Parathyroid adenoma (tissue), 2 donors: ENCODE results near the gene SAMD3.

Experiments
- H2AFZ ChIP-seq: fragments of 300-600 bp; sonication (generic); one replicate; pipeline ENCODE4 v1.7.0; 2017; ENCODE audit warnings: antibody characterized with exemption, mild to moderate bottlenecking
- H3K27ac ChIP-seq: fragments of 300-600 bp; sonication (generic); one replicate; pipeline ENCODE4 v1.7.0; 2017
- H3K27me3 ChIP-seq: fragments of 300-600 bp; sonication (generic); one replicate; pipeline ENCODE4 v1.7.0; 2017; ENCODE audit warnings: low read length; ENCODE audit not compliant: control insufficient read depth, insufficient read depth
- H3K36me3 ChIP-seq: fragments of 300-600 bp; sonication (generic); one replicate; pipeline ENCODE4 v1.7.0; 2017; ENCODE audit warnings: low read length; ENCODE audit not compliant: control insufficient read depth, insufficient read depth
- H3K4me1 ChIP-seq: fragments of 300-600 bp; sonication (generic); one replicate; pipeline ENCODE4 v1.7.0; 2017; ENCODE audit warnings: control low read depth
- H3K4me2 ChIP-seq: fragments of 300-600 bp; sonication (generic); one replicate; pipeline ENCODE4 v1.7.0; 2017; ENCODE audit warnings: low read length
- H3K4me3 ChIP-seq: fragments of 300-600 bp; sonication (generic); one replicate; pipeline ENCODE4 v1.7.0; 2017; ENCODE audit warnings: low read depth, low read length
- H3K79me2 ChIP-seq: fragments of 300-600 bp; sonication (generic); one replicate; pipeline ENCODE4 v1.7.0; 2017; ENCODE audit warnings: control low read depth
- H3K9ac ChIP-seq: fragments of 300-600 bp; sonication (generic); one replicate; pipeline ENCODE4 v1.7.0; 2017; ENCODE audit warnings: mild to moderate bottlenecking
- H3K9me3 ChIP-seq: fragments of 300-600 bp; sonication (generic); one replicate; pipeline ENCODE4 v1.7.0; 2017; ENCODE audit warnings: low read length; ENCODE audit not compliant: control insufficient read depth
- CTCF ChIP-seq: fragments of 300-600 bp; sonication (generic); IDR thresholded peaks from one replicate; pipeline ENCODE4 v1.7.0; 2017; ENCODE audit warnings: antibody characterized with exemption, mild to moderate bottlenecking
- donor health status: primary hyperparathyroidism.

Gene SAMD3

GRCh38 chr6:130116273-130116672 lies 106.5 kb downstream of the SAMD3 start:
- no peak for TF ChIP-seq CTCF
- H3K27me3 ChIP-seq, result no peaks in the 10 kb centered on the region
- H3K4me2 ChIP-seq, result no peak overlapping the region
- H3K4me3 ChIP-seq, result no peak overlapping the region
- no peak overlapping the region for H2AFZ ChIP-seq
- no peak overlapping the region for H3K9ac ChIP-seq
- H3K9me3 ChIP-seq, result no peaks in the 10 kb centered on the region
- no peak overlapping the region for H3K27ac ChIP-seq
- H3K4me1 ChIP-seq, result peaks cover 3% of the 10 kb centered on the region
- H3K36me3 ChIP-seq, result no peaks in the 10 kb centered on the region
- H3K79me2 ChIP-seq, result no peaks in the 10 kb centered on the region

- H3K9ac ChIP-seq, result no peak overlapping the region
- no peaks in the 10 kb centered on the region for H3K9me3 ChIP-seq
- H3K36me3 ChIP-seq, result no peaks in the 10 kb centered on the region
- peaks cover 3% of the 10 kb centered on the region for H3K4me1 ChIP-seq
- H2AFZ ChIP-seq, result no peak overlapping the region
- H3K79me2 ChIP-seq, result no peaks in the 10 kb centered on the region
- no peaks in the 10 kb centered on the region for H3K27me3 ChIP-seq
- no peak for TF ChIP-seq CTCF
- H3K4me3 ChIP-seq, result no peak overlapping the region
- H3K4me2 ChIP-seq, result no peak overlapping the region
- H3K27ac ChIP-seq, result no peak overlapping the region
These were observed 107.7 kb downstream of the SAMD3 start for GRCh38 chr6:130115036-130115435.

DNA sequence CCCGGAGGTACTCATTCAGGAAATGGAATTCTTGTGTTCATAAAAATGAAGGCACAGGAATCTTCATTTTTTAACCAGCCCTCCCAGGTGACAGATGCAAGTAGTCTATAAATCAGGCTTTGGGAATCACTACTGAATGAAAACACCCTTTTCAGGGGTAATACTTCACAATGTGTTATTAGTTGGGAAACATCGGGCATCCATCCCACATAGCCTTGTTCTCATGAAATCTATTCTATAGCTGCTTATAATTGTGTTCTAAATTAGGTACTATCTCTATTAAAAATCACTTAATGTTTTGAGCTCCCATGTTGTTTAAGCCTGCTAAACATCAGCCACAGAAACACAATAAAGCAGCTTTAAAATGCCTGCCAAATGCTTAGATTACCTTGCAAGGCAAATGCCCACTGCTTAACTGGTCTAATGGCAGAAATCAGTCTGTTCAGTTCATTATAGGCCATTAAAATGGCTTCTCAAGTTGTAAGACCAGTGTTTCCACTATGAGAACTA lies 109.5 kb downstream of the SAMD3 start:
- Histone ChIP-seq H3K4me2 (no peak overlapping the region), H2AFZ (no peak overlapping the region), H3K9me3 (no peaks in the 10 kb centered on the region), H3K36me3 (no peaks in the 10 kb centered on the region), H3K9ac (no peak overlapping the region), H3K4me1 (peaks cover 3% of the 10 kb centered on the region), H3K4me3 (no peak overlapping the region), H3K27ac (no peak overlapping the region), H3K27me3 (no peaks in the 10 kb centered on the region), H3K79me2 (no peaks in the 10 kb centered on the region)
- TF ChIP-seq CTCF, result no peak

- no peak overlapping the region for H3K9ac ChIP-seq
- H3K27me3 ChIP-seq, result no peaks in the 10 kb centered on the region
- H3K9me3 ChIP-seq, result no peaks in the 10 kb centered on the region
- no peaks in the 10 kb centered on the region for H3K4me1 ChIP-seq
- H3K79me2 ChIP-seq, result no peaks in the 10 kb centered on the region
- no peak overlapping the region for H3K4me3 ChIP-seq
- TF ChIP-seq CTCF, result no peak
- no peak overlapping the region for H2AFZ ChIP-seq
- no peak overlapping the region for H3K27ac ChIP-seq
- H3K4me2 ChIP-seq, result no peak overlapping the region
- no peaks in the 10 kb centered on the region for H3K36me3 ChIP-seq
These were observed 111.7 kb downstream of the SAMD3 start for GRCh38 chr6:130111031-130111430.

GRCh38 chr6:130107710-130108109 lies 115.0 kb downstream of the SAMD3 start:
- Histone ChIP-seq H3K36me3 (no peaks in the 10 kb centered on the region), H3K9ac (no peak overlapping the region), H3K4me1 (no peaks in the 10 kb centered on the region), H3K27ac (no peak overlapping the region), H3K27me3 (no peaks in the 10 kb centered on the region), H2AFZ (no peak overlapping the region), H3K4me3 (no peak overlapping the region), H3K79me2 (no peaks in the 10 kb centered on the region), H3K9me3 (no peaks in the 10 kb centered on the region), H3K4me2 (no peak overlapping the region)
- TF ChIP-seq CTCF, result no peak
